ENCODE measurements around the gene DESI2. TPM values are rescaled to one million over a fixed set of nuclear protein-coding genes. Genes with fewer than 3 reads are reported as not detected.

The DESI2 gene
- total RNA-seq, 1 experiment from 2014 or later: 58.7 TPM

DNA sequence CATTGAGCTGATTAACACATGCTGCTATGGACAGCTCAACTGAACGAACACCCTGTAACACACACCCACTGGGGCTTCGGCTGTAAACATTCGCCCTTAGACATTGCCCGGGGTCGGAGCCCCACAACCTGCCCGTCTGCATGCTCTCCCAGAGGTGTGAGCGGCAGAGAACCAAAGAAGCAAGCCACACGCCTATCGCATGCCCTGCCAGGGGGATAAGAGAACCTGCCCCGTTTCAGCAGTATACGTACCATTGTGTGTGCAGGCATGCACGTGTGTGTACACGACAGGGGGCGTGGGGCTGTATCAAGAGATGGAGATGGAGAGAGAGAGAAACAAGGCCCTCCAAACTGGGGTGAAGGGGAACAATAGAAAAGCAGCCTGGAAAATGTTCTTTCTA, 9.9 kb upstream of the DESI2 start:
- Histone ChIP-seq H3K27me3 (ENCODE audit: low read length) (peaks cover 12% of the 10 kb centered on the region; the same call in 1 of the 2 replicates), H4K20me1 (ENCODE audit: low read length) (no peaks in the 10 kb centered on the region), H3K9me2 (replicated peaks; ENCODE audit: low read length) (no peaks in the 10 kb centered on the region), H3K4me3 (ENCODE audit: low read length) (no peak overlapping the region), H3K79me2 (ENCODE audit: low read length) (no peaks in the 10 kb centered on the region), H3K4me2 (ENCODE audit: low read length) (no peak overlapping the region), H3K9me3 (ENCODE audit: low read length) (no peaks in the 10 kb centered on the region), H3F3A (ENCODE audit: low read length, unreplicated experiment) (no peaks in the 10 kb centered on the region), H3K27ac (ENCODE audit: low read length) (no peak overlapping the region), H3K36me3 (ENCODE audit: low read depth, low read length) (no peaks in the 10 kb centered on the region), H3K9ac (ENCODE audit: low read length) (no peak overlapping the region), H3K4me1 (ENCODE audit: insufficient read depth, low read length) (no peaks in the 10 kb centered on the region), H2AFZ (ENCODE audit: low read length) (no peak overlapping the region)
- no TSS peak for BruUV-seq (replicated peaks)
- ChIA-PET CTCF (no interaction called here), POLR2A (ENCODE audit: unreplicated experiment) (interaction anchor here (0.6 kb wide), 1 partner anchor 38 kb away, joined by 4 read pairs; no protein-coding TSS in a partner anchor)
- DNase-seq (no peak), ATAC-seq (no peak)
- TF ChIP-seq EZH2 (IDR thresholded peaks at IDR 0.05; ENCODE audit: low read length, unreplicated experiment) (no peak), EZH2phosphoT487 (IDR thresholded peaks at IDR 0.05; ENCODE audit: borderline replicate concordance, low read length) (no peak)
- TF ChIP-seq, protein P1, sequence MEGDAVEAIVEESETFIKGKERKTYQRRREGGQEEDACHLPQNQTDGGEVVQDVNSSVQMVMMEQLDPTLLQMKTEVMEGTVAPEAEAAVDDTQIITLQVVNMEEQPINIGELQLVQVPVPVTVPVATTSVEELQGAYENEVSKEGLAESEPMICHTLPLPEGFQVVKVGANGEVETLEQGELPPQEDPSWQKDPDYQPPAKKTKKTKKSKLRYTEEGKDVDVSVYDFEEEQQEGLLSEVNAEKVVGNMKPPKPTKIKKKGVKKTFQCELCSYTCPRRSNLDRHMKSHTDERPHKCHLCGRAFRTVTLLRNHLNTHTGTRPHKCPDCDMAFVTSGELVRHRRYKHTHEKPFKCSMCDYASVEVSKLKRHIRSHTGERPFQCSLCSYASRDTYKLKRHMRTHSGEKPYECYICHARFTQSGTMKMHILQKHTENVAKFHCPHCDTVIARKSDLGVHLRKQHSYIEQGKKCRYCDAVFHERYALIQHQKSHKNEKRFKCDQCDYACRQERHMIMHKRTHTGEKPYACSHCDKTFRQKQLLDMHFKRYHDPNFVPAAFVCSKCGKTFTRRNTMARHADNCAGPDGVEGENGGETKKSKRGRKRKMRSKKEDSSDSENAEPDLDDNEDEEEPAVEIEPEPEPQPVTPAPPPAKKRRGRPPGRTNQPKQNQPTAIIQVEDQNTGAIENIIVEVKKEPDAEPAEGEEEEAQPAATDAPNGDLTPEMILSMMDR (conservative IDR thresholded peaks at IDR 0.05; ENCODE audit: low read depth, low read length): no peak
- intact Hi-C loops (cut with micrococcal nuclease): no loop called here

DNA sequence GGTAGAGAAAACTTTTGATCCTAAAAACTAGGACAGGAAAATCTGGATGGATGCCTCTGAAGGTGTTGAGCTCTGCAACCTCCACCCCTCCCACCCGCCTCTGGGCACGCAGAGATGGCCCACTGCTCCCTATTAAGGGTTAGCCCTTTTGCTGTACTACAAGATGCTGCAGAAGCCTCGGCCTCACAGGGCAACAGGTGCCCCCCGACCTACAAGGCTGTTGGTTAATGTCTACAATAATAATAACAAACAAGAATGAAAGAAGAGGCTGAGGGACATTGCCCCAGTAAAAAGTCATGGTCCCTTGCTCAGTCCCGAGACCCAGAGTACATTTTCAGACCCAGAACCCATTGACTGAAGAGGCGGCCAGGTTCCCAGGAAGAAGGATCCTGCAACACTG, 7.5 kb upstream of the DESI2 start:
- Histone ChIP-seq H2AFZ (ENCODE audit: low read length) (no peak overlapping the region), H3K27ac (ENCODE audit: low read length) (no peak overlapping the region), H3K4me1 (ENCODE audit: insufficient read depth, low read length) (no peaks in the 10 kb centered on the region), H3K36me3 (ENCODE audit: low read depth, low read length) (no peaks in the 10 kb centered on the region), H3K79me2 (ENCODE audit: low read length) (no peaks in the 10 kb centered on the region), H3F3A (ENCODE audit: low read length, unreplicated experiment) (no peaks in the 10 kb centered on the region), H3K9ac (ENCODE audit: low read length) (no peak overlapping the region), H3K9me2 (replicated peaks; ENCODE audit: low read length) (no peaks in the 10 kb centered on the region), H3K4me3 (ENCODE audit: low read length) (no peak overlapping the region), H3K9me3 (ENCODE audit: low read length) (no peaks in the 10 kb centered on the region), H3K4me2 (ENCODE audit: low read length) (no peak overlapping the region), H3K27me3 (ENCODE audit: low read length) (peaks cover 12% of the 10 kb centered on the region; the same call in 1 of the 2 replicates), H4K20me1 (ENCODE audit: low read length) (no peaks in the 10 kb centered on the region)
- ATAC-seq (no peak), DNase-seq (no peak)
- CTCF ChIA-PET: no interaction called here
- POLR2A ChIA-PET (ENCODE audit: unreplicated experiment): no interaction called here
- no TSS peak for BruUV-seq (replicated peaks)
- TF ChIP-seq, protein P1 (conservative IDR thresholded peaks at IDR 0.05; ENCODE audit: low read depth, low read length): no peak
- no peak for TF ChIP-seq EZH2 (IDR thresholded peaks at IDR 0.05; ENCODE audit: low read length, unreplicated experiment)
- TF ChIP-seq EZH2phosphoT487 (IDR thresholded peaks at IDR 0.05; ENCODE audit: borderline replicate concordance, low read length): no peak
- intact Hi-C loops (cut with micrococcal nuclease): no loop called here

DNA sequence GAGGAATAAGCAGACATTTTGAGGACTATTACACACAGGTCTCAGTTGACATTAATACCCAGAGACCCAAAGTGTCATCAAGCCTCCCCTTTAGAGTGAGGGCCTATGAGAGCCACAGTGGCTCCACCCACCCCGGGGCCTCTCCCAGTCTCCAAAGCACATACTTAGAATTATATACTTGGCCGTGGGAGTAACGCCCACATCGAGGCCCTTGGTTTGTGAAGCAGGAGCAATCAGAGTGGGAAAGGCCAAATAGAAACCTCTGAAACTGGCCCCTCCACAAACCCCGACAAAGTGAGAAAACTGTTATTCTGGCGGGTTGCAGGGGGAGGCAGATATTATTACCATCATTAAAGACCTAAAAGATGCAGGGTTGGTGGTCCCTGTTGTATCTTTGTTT, 7.0 kb upstream of the DESI2 start:
- Histone ChIP-seq H3F3A (ENCODE audit: low read length, unreplicated experiment) (no peaks in the 10 kb centered on the region), H3K9ac (ENCODE audit: low read length) (no peak overlapping the region), H3K4me1 (ENCODE audit: insufficient read depth, low read length) (no peaks in the 10 kb centered on the region), H3K9me3 (ENCODE audit: low read length) (no peaks in the 10 kb centered on the region), H3K27ac (ENCODE audit: low read length) (no peak overlapping the region), H2AFZ (ENCODE audit: low read length) (no peak overlapping the region), H3K27me3 (ENCODE audit: low read length) (peaks cover 7% of the 10 kb centered on the region; the same call in 1 of the 2 replicates), H3K4me2 (ENCODE audit: low read length) (no peak overlapping the region), H3K4me3 (ENCODE audit: low read length) (no peak overlapping the region), H3K79me2 (ENCODE audit: low read length) (no peaks in the 10 kb centered on the region), H3K9me2 (replicated peaks; ENCODE audit: low read length) (no peaks in the 10 kb centered on the region), H4K20me1 (ENCODE audit: low read length) (no peaks in the 10 kb centered on the region), H3K36me3 (ENCODE audit: low read depth, low read length) (no peaks in the 10 kb centered on the region)
- no peak for ATAC-seq
- no TSS peak for BruUV-seq (replicated peaks)
- no peak for DNase-seq
- TF ChIP-seq EZH2 (IDR thresholded peaks at IDR 0.05; ENCODE audit: low read length, unreplicated experiment) (no peak), EZH2phosphoT487 (IDR thresholded peaks at IDR 0.05; ENCODE audit: borderline replicate concordance, low read length) (no peak)
- TF ChIP-seq, protein P1 (conservative IDR thresholded peaks at IDR 0.05; ENCODE audit: low read depth, low read length): no peak
- ChIA-PET CTCF (no interaction called here), POLR2A (ENCODE audit: unreplicated experiment) (no interaction called here)
- intact Hi-C loops (cut with micrococcal nuclease): no loop called here

Data from PC-3 (cell line).